Neural cell (in vitro differentiated cells): ENCODE results near the gene GDNF. TPM values are rescaled to one million over a fixed set of nuclear protein-coding genes. Genes with fewer than 3 reads are reported as not detected.

Source experiments
- H2AFZ ChIP-seq: fragments of 200-600, 300-800 bp; sonication (generic), shearing (Covaris generic); 2 replicates; pipeline ENCODE4 v1.6.0; 2014; ENCODE audit warnings: low read depth, mild to moderate bottlenecking, antibody characterized with exemption, low read length, moderate library complexity
- H3F3A ChIP-seq: fragments of 200-600 bp; shearing (Covaris generic); 2 replicates; pipeline ENCODE4 v1.6.1; 2016; ENCODE audit warnings: mild to moderate bottlenecking, moderate library complexity, mixed read lengths, antibody characterized with exemption, low read length; ENCODE audit not compliant: insufficient read depth, poor library complexity, severe bottlenecking
- H3K27ac ChIP-seq: fragments of 200-600, 300-800 bp; sonication (generic), shearing (Covaris generic); 2 replicates; pipeline ENCODE4 v1.5.1; 2014; ENCODE audit warnings: mild to moderate bottlenecking, low read length, moderate library complexity
- H3K27me3 ChIP-seq: fragments of 300-800, 200-600 bp; sonication (generic), shearing (Covaris generic); 2 replicates; pipeline ENCODE4 v1.6.0; 2014; ENCODE audit warnings: mild to moderate bottlenecking, low read depth, low read length, moderate library complexity; ENCODE audit not compliant: insufficient read depth
- H3K36me3 ChIP-seq: fragments of 300-800, 200-600 bp; sonication (generic), shearing (Covaris generic); 2 replicates; pipeline ENCODE4 v1.5.1; 2014; ENCODE audit warnings: mild to moderate bottlenecking, antibody characterized with exemption, low read length, moderate library complexity; ENCODE audit not compliant: insufficient read depth
- H3K4me2 ChIP-seq: fragments of 300-800, 200-600 bp; sonication (generic), shearing (Covaris generic); 2 replicates; pipeline ENCODE4 v1.6.0; 2014; ENCODE audit warnings: mild to moderate bottlenecking, low read length
- H3K4me3 ChIP-seq: fragments of 300-800, 200-600 bp; sonication (generic), shearing (Covaris generic); 2 replicates; pipeline ENCODE4 v1.5.1; 2014; ENCODE audit warnings: mild to moderate bottlenecking, low read length, moderate library complexity
- H3K79me2 ChIP-seq: fragments of 200-600 bp; shearing (Covaris generic); replicated peaks from 2 replicates; pipeline ENCODE4 v1.6.0; 2014; ENCODE audit warnings: mild to moderate bottlenecking, low read length, moderate library complexity; ENCODE audit not compliant: insufficient read depth
- H3K9ac ChIP-seq: fragments of 300-800, 200-600 bp; sonication (generic), shearing (Covaris generic); 2 replicates; pipeline ENCODE4 v1.6.1; 2016; ENCODE audit warnings: mild to moderate bottlenecking, low read length, mixed read lengths
- H3K9me2 ChIP-seq: fragments of 200-600 bp; shearing (Covaris generic); 2 replicates; pipeline ENCODE4 v1.6.1; 2016; ENCODE audit warnings: mild to moderate bottlenecking, low read length, mixed read lengths; ENCODE audit not compliant: insufficient read depth
- H3K9me3 ChIP-seq: fragments of 200-600, 300-800 bp; sonication (generic), shearing (Covaris generic); 2 replicates; pipeline ENCODE4 v1.6.1; 2016; ENCODE audit warnings: mild to moderate bottlenecking, mixed run types, low read length, moderate library complexity, mixed read lengths
- H4K20me1 ChIP-seq: fragments of 200-600 bp; shearing (Covaris generic); 2 replicates; pipeline ENCODE4 v1.6.1; 2016; ENCODE audit warnings: mild to moderate bottlenecking, mixed run types; ENCODE audit not compliant: insufficient read depth
- EP300 ChIP-seq: fragments of 450-650 bp; conservative IDR thresholded peaks from 2 replicates; pipeline ENCODE4 v1.6.1; 2014; ENCODE audit warnings: antibody characterized with exemption, mild to moderate bottlenecking, moderate library complexity; ENCODE audit not compliant: poor library complexity, severe bottlenecking
- EZH2 ChIP-seq: fragments of 200-600, 300-800 bp; shearing (Covaris generic), sonication (generic); IDR thresholded peaks from 2 replicates; pipeline ENCODE4 v1.6.1; 2014; ENCODE audit warnings: antibody characterized with exemption, low read length, borderline replicate concordance, mild to moderate bottlenecking; ENCODE audit not compliant: insufficient read depth, poor library complexity, severe bottlenecking
- MXI1 ChIP-seq: fragments of 450-650 bp; conservative IDR thresholded peaks from 2 replicates; pipeline ENCODE4 v1.6.1; 2014; ENCODE audit warnings: antibody characterized with exemption, mild to moderate bottlenecking; ENCODE audit not compliant: poor library complexity, severe bottlenecking
- POLR2AphosphoS5 ChIP-seq: IDR thresholded peaks from 2 replicates; pipeline ENCODE4 v1.6.1; 2012
- RAD21 ChIP-seq: fragments of 450-650 bp; conservative IDR thresholded peaks from 2 replicates; pipeline ENCODE4 v1.6.1; 2014; ENCODE audit warnings: antibody characterized with exemption, mild to moderate bottlenecking, moderate library complexity
- SMC3 ChIP-seq: fragments of 450-650 bp; conservative IDR thresholded peaks from 2 replicates; pipeline ENCODE4 v1.6.1; 2014; ENCODE audit warnings: antibody characterized with exemption, mild to moderate bottlenecking, moderate library complexity; ENCODE audit not compliant: poor library complexity
- TAF1 ChIP-seq: IDR thresholded peaks from 2 replicates; pipeline ENCODE4 v1.6.1; 2012; ENCODE audit warnings: low read depth
- polyA plus RNA-seq: library from polyadenylated mRNA; depleted of rRNA; stranded (reverse); fragments of >200 nt; gene quantifications from 2 replicates; pipeline ENCODE4 v1.2.3, GENCODE V29; 2014
- TF ChIP-seq, protein P1 (sequence below): fragments of 450-650 bp; IDR thresholded peaks from 2 replicates; pipeline ENCODE4 v1.5.1; 2014; ENCODE audit warnings: antibody characterized with exemption, mild to moderate bottlenecking, moderate library complexity; ENCODE audit not compliant: poor library complexity, severe bottlenecking
- TF ChIP-seq, protein P2 (sequence below): IDR thresholded peaks from 2 replicates; pipeline ENCODE4 v1.6.1; 2012; ENCODE audit warnings: borderline replicate concordance

The GDNF gene
- polyA plus RNA-seq, 1 donor from 2014 or later = not detected

DNA sequence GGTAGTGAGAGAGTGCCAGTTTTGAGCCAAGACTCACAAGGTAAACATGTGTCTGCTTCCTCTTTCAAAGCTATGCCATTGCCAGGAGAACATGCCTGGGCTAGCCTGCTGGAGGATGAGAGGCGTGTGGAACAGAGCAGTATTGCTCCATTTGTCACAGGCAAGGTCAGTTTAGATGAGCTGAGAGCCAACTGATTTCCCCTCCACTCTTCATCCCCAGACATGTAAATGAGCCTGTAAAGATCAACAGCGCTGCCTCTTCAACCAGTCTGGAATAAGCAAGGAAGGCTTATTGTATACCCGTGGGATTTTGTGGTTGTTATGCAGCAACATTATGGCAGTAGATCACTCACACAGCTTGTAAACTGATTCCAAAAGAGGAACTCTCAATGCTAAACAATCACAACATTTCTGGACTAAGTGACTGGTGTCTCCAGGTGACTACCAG lies 8.2 kb upstream of the GDNF start:
- H3K9ac ChIP-seq = no peak overlapping the region
- no peaks in the 10 kb centered on the region for H3K36me3 ChIP-seq
- no peaks in the 10 kb centered on the region for H3F3A ChIP-seq
- H3K9me2 ChIP-seq = no peaks in the 10 kb centered on the region
- H4K20me1 ChIP-seq = no peaks in the 10 kb centered on the region
- no peaks in the 10 kb centered on the region for H3K9me3 ChIP-seq
- no peaks in the 10 kb centered on the region for H3K27me3 ChIP-seq
- no peak overlapping the region for H2AFZ ChIP-seq
- TF ChIP-seq TAF1 (no peak), POLR2AphosphoS5 (peak; percentile 17)
- H3K79me2 ChIP-seq = no peaks in the 10 kb centered on the region
- no peak overlapping the region for H3K4me3 ChIP-seq
- H3K27ac ChIP-seq = no peak overlapping the region
- no peak overlapping the region for H3K4me2 ChIP-seq

DNA sequence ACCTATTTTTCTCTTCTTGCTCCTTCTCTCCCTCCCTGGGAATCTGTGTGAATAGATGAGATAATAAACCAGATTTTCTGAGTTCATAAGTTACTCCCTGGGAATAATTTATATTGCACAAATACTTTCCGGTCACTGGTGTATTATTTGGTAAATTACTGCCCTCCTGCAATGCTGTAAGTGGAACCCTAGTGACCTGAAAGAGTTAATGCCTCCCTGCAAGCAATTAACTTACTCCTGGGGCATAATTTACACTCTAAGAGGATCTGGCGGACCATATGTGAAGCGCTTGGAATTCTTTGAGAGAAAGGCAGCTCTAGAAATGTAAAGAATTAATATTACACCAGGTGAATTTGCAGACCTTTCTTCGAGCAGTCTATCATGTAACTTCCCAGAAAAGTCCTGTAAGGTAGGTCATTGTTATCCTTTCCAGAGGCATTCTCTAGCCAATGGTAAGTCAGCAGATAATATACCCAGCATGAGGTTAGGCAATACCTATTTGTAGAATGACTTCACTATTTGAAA lies 7.0 kb upstream of the GDNF start:
- H2AFZ ChIP-seq = no peak overlapping the region
- H3K27ac ChIP-seq = no peak overlapping the region
- no peak overlapping the region for H3K4me3 ChIP-seq
- H4K20me1 ChIP-seq = no peaks in the 10 kb centered on the region
- H3K9ac ChIP-seq = no peak overlapping the region
- no peaks in the 10 kb centered on the region for H3K9me3 ChIP-seq
- H3K9me2 ChIP-seq = no peaks in the 10 kb centered on the region
- H3K4me2 ChIP-seq = no peak overlapping the region
- H3F3A ChIP-seq = no peaks in the 10 kb centered on the region
- no peaks in the 10 kb centered on the region for H3K79me2 ChIP-seq
- H3K36me3 ChIP-seq = no peaks in the 10 kb centered on the region
- peaks cover 7% of the 10 kb centered on the region for H3K27me3 ChIP-seq
- TF ChIP-seq, protein P1, sequence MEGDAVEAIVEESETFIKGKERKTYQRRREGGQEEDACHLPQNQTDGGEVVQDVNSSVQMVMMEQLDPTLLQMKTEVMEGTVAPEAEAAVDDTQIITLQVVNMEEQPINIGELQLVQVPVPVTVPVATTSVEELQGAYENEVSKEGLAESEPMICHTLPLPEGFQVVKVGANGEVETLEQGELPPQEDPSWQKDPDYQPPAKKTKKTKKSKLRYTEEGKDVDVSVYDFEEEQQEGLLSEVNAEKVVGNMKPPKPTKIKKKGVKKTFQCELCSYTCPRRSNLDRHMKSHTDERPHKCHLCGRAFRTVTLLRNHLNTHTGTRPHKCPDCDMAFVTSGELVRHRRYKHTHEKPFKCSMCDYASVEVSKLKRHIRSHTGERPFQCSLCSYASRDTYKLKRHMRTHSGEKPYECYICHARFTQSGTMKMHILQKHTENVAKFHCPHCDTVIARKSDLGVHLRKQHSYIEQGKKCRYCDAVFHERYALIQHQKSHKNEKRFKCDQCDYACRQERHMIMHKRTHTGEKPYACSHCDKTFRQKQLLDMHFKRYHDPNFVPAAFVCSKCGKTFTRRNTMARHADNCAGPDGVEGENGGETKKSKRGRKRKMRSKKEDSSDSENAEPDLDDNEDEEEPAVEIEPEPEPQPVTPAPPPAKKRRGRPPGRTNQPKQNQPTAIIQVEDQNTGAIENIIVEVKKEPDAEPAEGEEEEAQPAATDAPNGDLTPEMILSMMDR = no peak
- TF ChIP-seq, protein P2, sequence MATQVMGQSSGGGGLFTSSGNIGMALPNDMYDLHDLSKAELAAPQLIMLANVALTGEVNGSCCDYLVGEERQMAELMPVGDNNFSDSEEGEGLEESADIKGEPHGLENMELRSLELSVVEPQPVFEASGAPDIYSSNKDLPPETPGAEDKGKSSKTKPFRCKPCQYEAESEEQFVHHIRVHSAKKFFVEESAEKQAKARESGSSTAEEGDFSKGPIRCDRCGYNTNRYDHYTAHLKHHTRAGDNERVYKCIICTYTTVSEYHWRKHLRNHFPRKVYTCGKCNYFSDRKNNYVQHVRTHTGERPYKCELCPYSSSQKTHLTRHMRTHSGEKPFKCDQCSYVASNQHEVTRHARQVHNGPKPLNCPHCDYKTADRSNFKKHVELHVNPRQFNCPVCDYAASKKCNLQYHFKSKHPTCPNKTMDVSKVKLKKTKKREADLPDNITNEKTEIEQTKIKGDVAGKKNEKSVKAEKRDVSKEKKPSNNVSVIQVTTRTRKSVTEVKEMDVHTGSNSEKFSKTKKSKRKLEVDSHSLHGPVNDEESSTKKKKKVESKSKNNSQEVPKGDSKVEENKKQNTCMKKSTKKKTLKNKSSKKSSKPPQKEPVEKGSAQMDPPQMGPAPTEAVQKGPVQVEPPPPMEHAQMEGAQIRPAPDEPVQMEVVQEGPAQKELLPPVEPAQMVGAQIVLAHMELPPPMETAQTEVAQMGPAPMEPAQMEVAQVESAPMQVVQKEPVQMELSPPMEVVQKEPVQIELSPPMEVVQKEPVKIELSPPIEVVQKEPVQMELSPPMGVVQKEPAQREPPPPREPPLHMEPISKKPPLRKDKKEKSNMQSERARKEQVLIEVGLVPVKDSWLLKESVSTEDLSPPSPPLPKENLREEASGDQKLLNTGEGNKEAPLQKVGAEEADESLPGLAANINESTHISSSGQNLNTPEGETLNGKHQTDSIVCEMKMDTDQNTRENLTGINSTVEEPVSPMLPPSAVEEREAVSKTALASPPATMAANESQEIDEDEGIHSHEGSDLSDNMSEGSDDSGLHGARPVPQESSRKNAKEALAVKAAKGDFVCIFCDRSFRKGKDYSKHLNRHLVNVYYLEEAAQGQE = no peak
- TF ChIP-seq TAF1 (no peak), RAD21 (no peak)

DNA sequence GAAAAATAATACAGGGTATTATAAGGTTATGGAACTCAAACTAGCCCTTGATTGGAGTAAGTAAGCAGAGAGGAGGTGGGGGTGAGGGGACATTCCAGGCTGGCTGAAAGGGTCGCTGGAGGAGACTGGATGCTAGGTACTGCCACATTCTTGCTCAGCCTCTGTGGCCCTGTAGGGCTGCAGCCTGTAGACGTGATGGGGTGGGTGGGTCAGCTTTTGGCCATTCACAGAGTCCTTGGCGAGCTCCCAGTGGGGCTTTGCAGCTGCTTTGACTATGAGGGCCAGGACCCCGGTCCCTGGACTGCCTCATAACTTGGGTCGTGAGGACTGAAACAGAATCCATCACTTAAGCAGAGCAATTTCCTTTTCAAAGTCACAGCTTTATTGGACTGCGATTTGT lies 4.2 kb upstream of the GDNF start:
- TF ChIP-seq POLR2AphosphoS5 = no peak
- TF ChIP-seq, protein P2 = no peak
- TF ChIP-seq, protein P1 = no peak
- no peak for TF ChIP-seq EP300
- TF ChIP-seq MXI1 = no peak
- TF ChIP-seq TAF1 = no peak
- no peak for TF ChIP-seq RAD21
- TF ChIP-seq SMC3 = no peak
- TF ChIP-seq EZH2 = no peak
- H3K9ac ChIP-seq = no peak overlapping the region
- H3K27ac ChIP-seq = no peak overlapping the region
- no peaks in the 10 kb centered on the region for H3K79me2 ChIP-seq
- H3K4me3 ChIP-seq = no peak overlapping the region
- H3F3A ChIP-seq = no peaks in the 10 kb centered on the region
- no peak overlapping the region for H3K4me2 ChIP-seq
- peaks cover 32% of the 10 kb centered on the region for H3K27me3 ChIP-seq
- no peaks in the 10 kb centered on the region for H4K20me1 ChIP-seq
- no peaks in the 10 kb centered on the region for H3K9me2 ChIP-seq
- H3K9me3 ChIP-seq = no peaks in the 10 kb centered on the region
- no peaks in the 10 kb centered on the region for H3K36me3 ChIP-seq
- no peak overlapping the region for H2AFZ ChIP-seq
